Activated CD4-positive, alpha-beta T cell treated with anti-CD3 and anti-CD28 coated beads, Interleukin-2, amount 50 U/mL, for 1 hour (primary cell): ENCODE data around the gene FLVCR2.

Experiments used
- DNase-seq: peaks from one replicate; pipeline ENCODE4 v3.0.0-alpha.2; 2020

FLVCR2 gene

GRCh38 chr14:75559045-75559444 is 19.4 kb upstream of the FLVCR2 start:
- no peak for DNase-seq

DNA sequence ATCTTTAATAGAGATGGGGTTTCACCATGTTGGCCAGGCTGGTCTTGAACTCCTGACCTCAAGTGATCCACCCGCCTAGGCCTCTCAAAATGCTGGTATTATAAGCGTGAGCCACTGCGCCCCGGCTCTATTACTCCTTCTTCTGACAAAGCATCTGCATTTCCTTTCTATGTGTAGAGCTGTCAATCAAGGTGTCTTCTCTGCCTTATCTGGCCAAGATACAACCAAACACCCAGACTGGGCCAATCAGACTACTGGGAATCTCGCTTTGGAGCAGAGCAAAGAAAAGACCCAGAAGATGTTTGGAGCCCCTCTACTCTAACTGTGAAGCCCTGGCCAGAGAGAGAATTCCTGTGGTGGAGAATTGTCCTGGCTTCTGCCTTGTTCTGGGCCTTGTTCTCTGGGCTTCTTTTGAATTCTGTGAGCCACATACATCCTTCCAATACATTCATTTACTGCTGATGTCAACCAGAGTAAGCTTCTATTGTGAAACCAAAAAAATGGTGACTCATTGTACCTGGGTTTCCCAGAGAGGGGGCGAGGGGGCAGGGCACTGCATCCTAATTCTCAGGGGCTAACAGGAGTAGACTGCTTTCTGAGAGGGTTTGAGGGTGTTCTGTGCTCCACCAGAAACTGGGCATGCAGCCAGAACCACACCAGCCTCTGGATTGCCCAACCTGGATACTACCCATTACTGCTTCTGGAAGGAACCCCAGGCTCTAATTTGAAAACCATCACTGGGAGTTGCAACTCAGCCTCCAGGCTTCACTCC is 18.8 kb upstream of the FLVCR2 start:
- DNase-seq, result no peak

GRCh38 chr14:75561013-75561432 is 17.4 kb upstream of the FLVCR2 start:
- peak; percentile 46 for DNase-seq

DNA sequence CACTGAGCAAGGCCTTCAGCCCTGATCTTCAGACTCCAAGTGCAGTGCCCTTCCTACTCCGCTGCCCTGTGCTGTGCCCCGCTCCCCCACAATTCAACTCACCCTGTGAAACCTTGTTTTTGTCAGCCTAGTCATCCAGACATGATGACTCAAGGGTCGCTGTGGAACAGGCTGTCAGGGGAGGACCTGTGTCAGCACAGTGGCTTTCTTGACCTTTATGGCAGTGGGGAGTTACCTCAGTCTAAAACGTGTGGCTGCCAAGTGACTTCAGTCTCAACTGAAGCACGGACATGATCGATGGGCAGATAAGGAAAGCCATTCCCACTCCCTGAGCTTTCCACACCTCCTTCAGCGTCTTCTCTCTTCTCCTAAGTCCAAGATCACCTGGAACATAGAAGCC is 16.3 kb upstream of the FLVCR2 start:
- no peak for DNase-seq

DNA sequence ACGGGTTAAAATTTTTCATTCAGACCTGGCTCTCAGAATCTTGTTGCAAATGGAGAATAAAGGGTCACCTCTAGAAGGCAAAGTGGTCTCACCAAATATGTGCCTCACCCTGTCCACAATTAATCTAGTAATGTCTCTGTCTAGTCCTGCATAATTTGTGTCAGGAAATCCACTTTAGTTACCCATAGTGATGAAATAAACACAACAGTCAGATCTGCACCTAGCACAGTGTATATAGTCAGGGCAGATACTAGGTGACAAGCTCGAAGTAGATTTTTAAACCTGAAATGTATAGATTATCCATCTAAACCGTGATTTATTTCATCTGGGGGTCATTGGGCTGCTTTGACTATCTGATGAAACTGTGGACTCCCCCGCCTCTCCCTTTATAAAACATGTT is 15.9 kb upstream of the FLVCR2 start:
- no peak for DNase-seq

- no peak for DNase-seq
Observed at GRCh38 chr14:75563931-75564330, 14.5 kb upstream of the FLVCR2 start.

GRCh38 chr14:75565056-75565455 is 13.4 kb upstream of the FLVCR2 start:
- DNase-seq, result no peak

GRCh38 chr14:75566321-75566720 is 12.1 kb upstream of the FLVCR2 start:
- peak; percentile 63 for DNase-seq

DNA sequence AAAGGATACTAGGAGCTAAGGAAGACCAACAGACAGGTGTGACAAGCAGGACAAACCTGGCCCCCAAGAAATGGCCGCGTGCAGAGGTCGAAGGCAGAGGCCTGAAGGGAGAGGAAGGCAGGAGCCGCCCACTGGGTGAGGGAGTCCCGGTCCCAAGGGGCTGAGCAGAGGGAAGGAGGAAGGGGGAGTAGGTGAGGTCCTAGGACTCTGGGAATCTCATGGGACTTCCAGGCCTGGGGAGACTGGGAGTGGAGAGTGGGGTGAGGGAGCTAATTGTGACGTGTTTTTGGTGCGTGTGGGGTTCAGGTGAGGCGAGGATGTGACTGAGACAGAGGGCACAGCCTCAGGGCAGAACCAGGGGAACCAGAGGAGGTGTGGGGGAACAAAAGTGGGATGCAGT is 11.7 kb upstream of the FLVCR2 start:
- DNase-seq, result no peak

DNA sequence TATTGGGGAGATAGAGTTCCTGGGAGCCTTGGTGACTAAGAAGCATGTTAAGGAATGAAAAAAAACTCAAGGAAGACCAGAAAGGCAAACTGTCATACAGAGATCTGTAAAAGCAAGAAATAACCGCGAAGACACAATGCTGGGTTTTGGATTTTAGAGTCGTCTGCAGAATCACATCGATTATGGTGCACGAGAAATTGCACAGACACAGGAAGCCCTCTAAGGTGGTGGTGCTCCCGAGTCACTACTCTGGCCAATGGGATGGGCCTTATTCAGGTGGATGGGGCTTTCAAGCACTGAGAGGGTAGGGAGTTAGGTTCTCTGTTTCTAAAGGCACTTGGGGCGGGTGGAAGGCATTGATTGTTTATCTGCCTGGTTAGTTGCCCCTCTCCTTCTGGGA is 10.3 kb upstream of the FLVCR2 start:
- no peak for DNase-seq

DNA sequence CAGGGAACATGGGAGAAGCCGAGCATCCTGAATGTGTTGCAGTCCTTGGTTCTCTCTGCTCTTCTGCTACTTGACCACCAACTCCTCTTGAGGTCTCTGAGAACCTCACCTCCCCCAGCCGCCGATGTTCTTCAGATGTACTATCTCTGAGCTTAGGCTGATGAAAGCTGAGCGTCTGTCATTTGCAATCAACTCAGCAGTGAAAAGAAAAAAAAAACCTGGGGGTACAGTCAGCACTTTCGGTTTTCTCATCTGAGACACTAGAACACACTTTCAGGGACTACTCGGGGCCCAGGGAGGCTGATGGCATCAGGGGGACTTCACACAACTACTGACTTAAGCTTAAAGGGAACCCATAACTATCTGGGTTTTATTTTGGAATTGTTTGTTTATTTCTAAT is 9.6 kb upstream of the FLVCR2 start:
- DNase-seq, result no peak

GRCh38 chr14:75570797-75571196 is 7.6 kb upstream of the FLVCR2 start:
- DNase-seq, result no peak

DNA sequence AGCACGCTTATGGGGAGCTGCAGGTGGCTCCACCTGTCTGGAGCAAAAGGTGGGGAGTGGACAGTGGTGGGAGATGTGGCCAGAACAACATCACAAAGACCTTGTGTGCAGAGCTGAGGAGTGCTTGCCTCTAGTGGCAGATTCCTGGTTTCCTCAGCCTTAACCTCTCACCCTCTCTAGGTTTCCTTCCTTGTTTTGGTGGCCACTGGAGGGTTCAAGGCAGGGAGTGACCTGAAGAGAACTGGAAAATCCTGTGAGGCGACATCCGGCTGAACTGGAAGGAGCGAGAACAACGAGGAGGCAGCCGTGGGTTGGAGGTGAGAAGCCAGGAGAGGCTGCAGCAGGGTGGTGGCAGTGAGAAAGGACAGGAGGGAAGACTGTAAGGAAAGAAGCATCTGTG is 6.3 kb upstream of the FLVCR2 start:
- no peak for DNase-seq

GRCh38 chr14:75577090-75577489 is 1.3 kb upstream of the FLVCR2 start:
- no peak for DNase-seq

DNA sequence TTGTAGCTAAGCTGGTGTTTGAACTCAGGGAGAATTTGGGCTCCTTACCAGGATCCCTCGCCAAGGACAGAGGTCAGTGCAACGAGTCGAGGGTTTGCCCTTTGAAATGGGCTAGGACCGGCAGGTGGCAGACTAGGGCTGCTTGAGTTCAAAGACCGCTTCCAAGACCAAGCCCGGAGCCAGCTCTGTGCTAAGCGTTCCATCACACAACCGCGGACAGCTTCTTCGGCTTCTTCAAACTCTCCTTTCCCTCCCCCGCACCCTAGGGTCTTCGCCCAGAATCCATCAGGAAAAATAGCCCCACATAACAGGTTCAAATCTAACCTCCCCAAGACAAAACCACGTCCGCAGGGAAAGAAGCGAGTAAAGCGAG is 705 bp upstream of the FLVCR2 start:
- DNase-seq, result peak; percentile 67

GRCh38 chr14:75578786-75579337 is 442 bp downstream of the FLVCR2 start:
- DNase-seq, result no peak

DNA sequence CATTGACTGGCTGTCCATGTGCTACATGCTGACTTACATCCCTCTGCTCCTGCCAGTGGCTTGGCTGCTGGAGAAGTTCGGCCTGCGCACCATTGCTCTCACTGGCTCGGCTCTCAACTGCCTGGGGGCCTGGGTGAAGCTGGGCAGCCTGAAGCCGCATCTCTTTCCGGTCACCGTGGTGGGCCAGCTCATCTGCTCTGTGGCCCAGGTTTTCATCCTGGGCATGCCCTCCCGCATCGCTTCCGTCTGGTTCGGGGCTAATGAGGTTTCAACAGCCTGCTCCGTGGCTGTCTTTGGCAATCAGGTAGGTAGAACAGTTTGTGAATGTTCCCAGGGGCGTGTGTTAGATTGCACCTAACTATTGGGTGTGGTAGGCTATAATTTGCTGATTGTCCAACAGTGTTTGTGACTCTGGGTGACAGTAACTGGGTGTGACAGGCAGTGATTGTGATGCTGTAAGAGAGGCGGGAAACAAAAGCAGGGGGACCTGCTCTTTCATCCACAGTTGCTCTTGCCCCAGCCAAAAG is 981 bp downstream of the FLVCR2 start:
- no peak for DNase-seq

GRCh38 chr14:75579882-75580281 is 1.5 kb downstream of the FLVCR2 start:
- no peak for DNase-seq

GRCh38 chr14:75587388-75587787 is 9.0 kb downstream of the FLVCR2 start:
- DNase-seq, result no peak

- DNase-seq, result no peak
Observed at GRCh38 chr14:75589931-75590330, 11.5 kb downstream of the FLVCR2 start.

DNA sequence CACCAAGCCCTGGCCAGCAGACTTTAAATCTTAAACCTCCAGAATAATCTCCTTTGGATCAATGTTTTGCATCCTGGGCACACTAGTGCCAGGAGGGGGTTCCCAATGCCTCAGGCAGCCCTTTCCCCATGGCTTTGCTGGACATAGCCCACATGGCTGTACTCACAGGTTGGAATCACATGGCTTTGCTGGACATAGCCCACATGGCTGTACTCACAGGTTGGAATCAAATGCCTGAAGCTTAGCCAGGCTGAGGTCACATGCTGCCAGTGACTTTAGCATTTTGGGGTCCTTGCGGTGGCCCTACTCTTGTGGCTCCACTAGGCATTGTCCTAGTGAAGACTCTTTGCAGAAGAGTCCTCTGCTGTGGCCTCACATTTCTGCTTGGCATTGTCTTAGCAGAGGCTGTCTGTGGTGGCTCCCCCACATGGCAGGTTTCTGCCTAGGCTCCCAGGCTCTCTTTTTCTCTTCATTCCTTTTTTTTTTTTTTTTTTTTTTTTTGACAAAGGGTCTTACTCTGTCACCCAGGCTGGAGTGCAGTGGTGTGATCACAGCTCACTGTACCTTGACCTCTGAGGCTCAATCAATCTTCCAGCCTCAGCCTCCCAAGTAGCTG is 13.0 kb downstream of the FLVCR2 start:
- no peak for DNase-seq

DNA sequence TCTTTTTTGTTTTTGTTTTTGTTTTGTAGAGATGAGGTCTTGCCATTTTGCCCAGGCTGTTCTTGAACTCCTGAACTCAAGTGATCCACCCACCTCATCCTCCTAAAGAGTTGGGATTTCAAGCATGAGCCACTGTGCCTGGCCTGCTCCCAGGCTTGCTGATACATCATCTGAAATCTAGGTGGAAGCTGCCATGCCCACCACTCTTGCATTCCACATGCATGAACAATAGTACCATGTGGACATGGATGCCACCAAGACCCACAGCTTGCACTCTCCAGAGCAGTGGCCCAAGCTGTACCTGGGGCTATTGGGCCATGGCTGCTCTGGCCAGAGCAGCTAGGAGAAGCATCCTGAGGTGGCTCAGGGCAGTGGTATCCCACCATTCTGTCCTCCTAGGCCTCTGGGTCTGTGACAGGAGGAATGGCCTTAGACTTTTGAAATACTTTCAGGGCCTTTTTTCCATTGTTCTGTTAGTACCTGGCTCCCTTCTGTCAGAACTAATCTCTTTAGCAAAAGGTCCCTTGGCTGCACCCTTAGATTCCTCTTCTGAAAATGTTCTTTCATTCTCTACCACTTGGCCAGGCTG is 13.7 kb downstream of the FLVCR2 start:
- DNase-seq, result no peak

DNA sequence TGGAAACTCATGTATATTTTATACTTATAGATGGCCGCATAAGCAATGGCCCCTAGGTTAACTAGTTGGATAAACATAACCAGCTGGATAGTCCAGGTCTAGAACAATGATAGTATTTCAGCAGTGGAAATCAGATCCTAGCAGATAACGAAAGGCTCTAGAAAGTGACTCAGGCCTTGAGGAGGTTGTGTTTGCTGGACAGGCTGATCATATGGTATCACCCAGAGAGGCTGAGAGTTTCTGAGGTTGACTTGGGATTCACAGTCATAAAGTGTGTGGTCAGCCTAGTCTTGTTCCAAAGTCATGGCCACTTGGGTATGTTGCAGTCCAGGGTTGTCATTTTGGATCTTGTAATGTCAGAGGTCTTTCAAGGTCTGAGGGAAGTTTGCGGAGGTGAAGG is 16.8 kb downstream of the FLVCR2 start:
- DNase-seq, result no peak

GRCh38 chr14:75597149-75597548 is 18.7 kb downstream of the FLVCR2 start:
- no peak for DNase-seq
